H1 (cell line): ENCODE measurements around the gene ARL5C.

Experiments used
- CTCF ChIP-seq, 3 experiments: IDR thresholded peaks; 1 replicate in 2 of 3; 2 replicates in 1 of 3; pipeline versions ENCODE4 v1.5.1 to v1.6.1; 2011; ENCODE audit warnings: low read length in 3 of 3, mild to moderate bottlenecking in 3 of 3, inconsistent platforms in 2 of 3, low read depth in 1 of 3, moderate library complexity in 1 of 3; ENCODE audit not compliant: insufficient read depth in 1 of 3; ENCODE audit errors: control extremely low read depth in 1 of 3
- EP300 ChIP-seq, 2 experiments: IDR thresholded peaks; 1 replicate in 1 of 2; 2 replicates in 1 of 2; pipeline ENCODE4 v1.6.1; 2011 to 2012; ENCODE audit warnings: low read depth in 2 of 2, low read length in 2 of 2, mild to moderate bottlenecking in 2 of 2, borderline replicate concordance in 1 of 2, inconsistent platforms in 1 of 2, moderate library complexity in 1 of 2
- FOSL1 ChIP-seq: IDR thresholded peaks from 2 replicates; pipeline ENCODE4 v1.6.1; 2011; ENCODE audit warnings: mild to moderate bottlenecking, low read depth, low read length, moderate library complexity; ENCODE audit not compliant: insufficient read depth
- POLR2A ChIP-seq, 2 experiments: IDR thresholded peaks; 1 replicate in 1 of 2; 2 replicates in 1 of 2; pipeline ENCODE4 v1.6.1; 2011; ENCODE audit warnings: low read depth in 2 of 2, low read length in 2 of 2, mild to moderate bottlenecking in 2 of 2; ENCODE audit errors: control extremely low read depth in 1 of 2
- RAD21 ChIP-seq, 2 experiments: IDR thresholded peaks in 1 of 2; conservative IDR thresholded peaks in 1 of 2; 2 replicates each; pipeline ENCODE4 v1.6.1; 2011; ENCODE audit warnings: low read depth in 2 of 2, low read length in 2 of 2, improper control_type of control experiment in 1 of 2, inconsistent platforms in 1 of 2, mild to moderate bottlenecking in 1 of 2, moderate library complexity in 1 of 2
- RXRA ChIP-seq: IDR thresholded peaks from 2 replicates; pipeline ENCODE4 v1.6.1; 2011; ENCODE audit warnings: low read depth, mild to moderate bottlenecking, low read length, moderate library complexity; ENCODE audit not compliant: insufficient read depth
- SIN3A ChIP-seq, 2 experiments: IDR thresholded peaks in 1 of 2; conservative IDR thresholded peaks in 1 of 2; 2 replicates each; pipeline ENCODE4 v1.6.1; 2011 to 2012; ENCODE audit warnings: low read length in 2 of 2, improper control_type of control experiment in 1 of 2, low read depth in 1 of 2, mild to moderate bottlenecking in 1 of 2
- TAF1 ChIP-seq: IDR thresholded peaks from 2 replicates; pipeline ENCODE4 v1.6.1; 2011; ENCODE audit warnings: mild to moderate bottlenecking, low read depth, low read length
- TBP ChIP-seq: IDR thresholded peaks from 2 replicates; pipeline ENCODE4 v1.6.1; 2011; ENCODE audit warnings: low read depth, low read length, improper control_type of control experiment

- TF ChIP-seq SIN3A (conservative IDR thresholded peaks at IDR 0.05 in 1 of 2, IDR thresholded peaks at IDR 0.05 in 1 of 2; ENCODE audit: low read depth in 1 of 2, low read length in 2 of 2) (no peak), CTCF (IDR thresholded peaks at IDR 0.05; ENCODE audit: control extremely low read depth in 1 of 3, insufficient read depth in 1 of 3, low read depth in 1 of 3, low read length in 3 of 3) (no peak), POLR2A (IDR thresholded peaks at IDR 0.05; ENCODE audit: control extremely low read depth in 1 of 2, low read depth in 2 of 2, low read length in 2 of 2) (no peak), FOSL1 (no peak), TBP (no peak), EP300 (IDR thresholded peaks at IDR 0.05; ENCODE audit: borderline replicate concordance in 1 of 2, low read depth in 2 of 2, low read length in 2 of 2) (no peak), TAF1 (no peak), RXRA (no peak), RAD21 (IDR thresholded peaks at IDR 0.05 in 1 of 2, conservative IDR thresholded peaks at IDR 0.05 in 1 of 2; ENCODE audit: low read depth in 2 of 2, low read length in 2 of 2) (no peak)
These were observed 13.8 kb downstream of the ARL5C start for GRCh38 chr17:39151943-39152818.
